Measurements from ENCODE around the gene GUSB.
"Not testable (repeated sequence)": the region's sequence is repeated elsewhere in the genome, so short reads cannot be mapped to it uniquely, and the experiment has no call there.

Gene GUSB

DNA sequence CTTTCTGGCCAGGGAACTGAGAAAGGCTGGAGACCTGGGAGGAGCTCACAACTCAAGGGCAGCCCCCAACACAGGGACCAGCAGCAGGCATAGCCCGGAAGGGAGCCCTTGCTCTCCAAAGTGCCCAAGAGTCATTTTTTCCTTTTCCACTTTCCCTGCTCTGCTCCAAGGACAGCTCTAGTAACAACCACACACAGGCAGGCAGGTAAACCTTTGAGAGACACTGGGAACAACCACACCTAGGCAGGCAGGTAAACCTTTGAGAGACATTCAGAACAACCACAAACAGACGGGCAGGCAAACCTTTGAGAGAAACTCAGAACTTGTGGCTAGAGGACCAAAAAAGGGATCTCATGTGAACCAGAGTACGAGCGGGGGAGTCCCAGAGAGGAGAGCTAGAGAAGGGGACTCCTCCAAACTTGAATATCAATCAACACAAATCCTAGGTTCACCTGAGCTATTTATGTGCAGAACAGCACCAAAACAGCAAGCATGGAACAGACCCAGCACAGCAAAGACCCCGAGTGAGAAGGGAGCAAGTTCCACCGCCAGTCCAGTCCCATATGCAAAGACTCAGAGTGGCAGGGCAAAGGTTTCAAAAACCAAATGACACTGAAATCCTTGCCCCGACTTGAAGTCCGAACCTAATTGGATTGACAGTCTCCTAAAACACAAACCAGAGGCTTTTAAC, 33.6 kb upstream of the GUSB start:
- no peak for DNase-seq
- Histone ChIP-seq H3K4me3 (ENCODE audit: low read length) (no peak overlapping the region), H3K4me2 (ENCODE audit: low read depth, low read length) (no peak overlapping the region), H3K9me2 (replicated peaks; ENCODE audit: insufficient read depth, low read length) (no peaks in the 10 kb centered on the region), H3K27me3 (replicated peaks; ENCODE audit: insufficient read depth, low read length) (no peaks in the 10 kb centered on the region), H3K27ac (ENCODE audit: low read length) (no peak overlapping the region), H3F3A (ENCODE audit: insufficient read depth, low read length) (no peaks in the 10 kb centered on the region), H3K4me1 (ENCODE audit: low read length) (no peaks in the 10 kb centered on the region), H4K20me1 (ENCODE audit: insufficient read depth, low read length) (no peaks in the 10 kb centered on the region), H3K79me2 (ENCODE audit: low read length) (no peaks in the 10 kb centered on the region), H3K36me3 (replicated peaks; ENCODE audit: insufficient read depth, low read length) (no peaks in the 10 kb centered on the region), H2AFZ (ENCODE audit: low read length) (no peak overlapping the region), H3K9me3 (replicated peaks; ENCODE audit: insufficient read depth, low read length) (no peaks in the 10 kb centered on the region), H3K9ac (ENCODE audit: low read length) (no peak overlapping the region)
- no peak for TF ChIP-seq EZH2 (optimal IDR thresholded peaks at IDR 0.05; ENCODE audit: low read depth, low read length)
- TF ChIP-seq, protein P1, sequence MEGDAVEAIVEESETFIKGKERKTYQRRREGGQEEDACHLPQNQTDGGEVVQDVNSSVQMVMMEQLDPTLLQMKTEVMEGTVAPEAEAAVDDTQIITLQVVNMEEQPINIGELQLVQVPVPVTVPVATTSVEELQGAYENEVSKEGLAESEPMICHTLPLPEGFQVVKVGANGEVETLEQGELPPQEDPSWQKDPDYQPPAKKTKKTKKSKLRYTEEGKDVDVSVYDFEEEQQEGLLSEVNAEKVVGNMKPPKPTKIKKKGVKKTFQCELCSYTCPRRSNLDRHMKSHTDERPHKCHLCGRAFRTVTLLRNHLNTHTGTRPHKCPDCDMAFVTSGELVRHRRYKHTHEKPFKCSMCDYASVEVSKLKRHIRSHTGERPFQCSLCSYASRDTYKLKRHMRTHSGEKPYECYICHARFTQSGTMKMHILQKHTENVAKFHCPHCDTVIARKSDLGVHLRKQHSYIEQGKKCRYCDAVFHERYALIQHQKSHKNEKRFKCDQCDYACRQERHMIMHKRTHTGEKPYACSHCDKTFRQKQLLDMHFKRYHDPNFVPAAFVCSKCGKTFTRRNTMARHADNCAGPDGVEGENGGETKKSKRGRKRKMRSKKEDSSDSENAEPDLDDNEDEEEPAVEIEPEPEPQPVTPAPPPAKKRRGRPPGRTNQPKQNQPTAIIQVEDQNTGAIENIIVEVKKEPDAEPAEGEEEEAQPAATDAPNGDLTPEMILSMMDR (IDR thresholded peaks at IDR 0.05; ENCODE audit: low read length) = no peak
- no peak for TF ChIP-seq EZH2phosphoT487 (IDR thresholded peaks at IDR 0.05; ENCODE audit: low read length)

DNA sequence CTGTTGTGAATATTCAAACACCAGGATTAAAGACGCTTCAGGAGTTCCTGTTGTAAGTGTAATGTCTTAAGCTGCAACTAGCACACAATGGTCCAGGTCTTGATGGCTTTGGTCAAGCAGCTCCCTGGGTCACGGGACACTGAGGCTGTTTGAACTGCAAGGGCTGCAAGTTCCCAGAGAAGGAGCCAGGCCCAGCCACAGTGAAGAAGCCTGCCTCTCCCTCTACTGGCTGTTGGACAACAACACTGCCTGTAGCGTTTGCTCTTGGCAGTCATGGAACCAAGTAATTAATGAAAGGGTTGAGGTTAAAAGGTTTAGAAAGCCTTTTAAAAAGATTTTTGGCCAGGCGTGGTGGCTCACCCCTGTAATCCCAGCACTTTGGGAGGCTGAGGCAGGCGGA, 31.9 kb upstream of the GUSB start:
- H3K4me2 ChIP-seq (ENCODE audit: low read depth, low read length) = no peak overlapping the region
- TF ChIP-seq, protein P1 (IDR thresholded peaks at IDR 0.05; ENCODE audit: low read length) = no peak
- TF ChIP-seq EZH2 (optimal IDR thresholded peaks at IDR 0.05; ENCODE audit: low read depth, low read length) (no peak), EZH2phosphoT487 (IDR thresholded peaks at IDR 0.05; ENCODE audit: low read length) (no peak)

DNA sequence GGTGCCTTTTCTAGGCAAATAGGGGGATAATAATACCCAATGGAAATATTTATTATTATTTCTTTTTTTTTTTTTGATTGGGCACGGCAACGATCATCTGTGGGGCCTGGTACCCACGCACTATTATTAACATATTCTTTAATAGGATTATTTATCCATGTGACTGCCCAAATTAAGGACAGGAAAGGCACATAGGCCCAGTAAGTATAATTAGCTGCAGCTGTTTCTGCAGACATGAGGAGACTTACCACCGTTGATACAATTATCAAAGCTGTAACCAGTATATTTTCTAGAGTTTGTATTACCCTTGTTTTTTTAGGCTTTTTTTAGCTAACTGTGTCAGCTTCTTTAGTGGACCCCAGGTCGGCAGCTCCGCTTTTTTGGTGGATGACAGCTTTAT, 25.2 kb upstream of the GUSB start:
- Histone ChIP-seq H3K9me2 (replicated peaks; ENCODE audit: insufficient read depth, low read length) (no peaks in the 10 kb centered on the region), H3K9me3 (replicated peaks; ENCODE audit: insufficient read depth, low read length) (no peaks in the 10 kb centered on the region), H3K27ac (ENCODE audit: low read length) (no peak overlapping the region), H3F3A (ENCODE audit: insufficient read depth, low read length) (no peaks in the 10 kb centered on the region), H3K27me3 (replicated peaks; ENCODE audit: insufficient read depth, low read length) (no peaks in the 10 kb centered on the region), H3K9ac (ENCODE audit: low read length) (no peak overlapping the region), H2AFZ (ENCODE audit: low read length) (no peak overlapping the region), H3K4me3 (ENCODE audit: low read length) (no peak overlapping the region), H3K36me3 (replicated peaks; ENCODE audit: insufficient read depth, low read length) (no peaks in the 10 kb centered on the region), H3K79me2 (ENCODE audit: low read length) (no peaks in the 10 kb centered on the region), H4K20me1 (ENCODE audit: insufficient read depth, low read length) (no peaks in the 10 kb centered on the region), H3K4me1 (ENCODE audit: low read length) (no peaks in the 10 kb centered on the region), H3K4me2 (ENCODE audit: low read depth, low read length) (no peak overlapping the region)
- no peak for DNase-seq
- TF ChIP-seq, protein P1 (IDR thresholded peaks at IDR 0.05; ENCODE audit: low read length) = no peak
- no peak for TF ChIP-seq EZH2 (optimal IDR thresholded peaks at IDR 0.05; ENCODE audit: low read depth, low read length)

More for the DNA sequence above, 31.9 kb upstream of the GUSB start:
- Histone ChIP-seq H3K27me3 (replicated peaks; ENCODE audit: insufficient read depth, low read length) (no peaks in the 10 kb centered on the region), H3K9me3 (replicated peaks; ENCODE audit: insufficient read depth, low read length) (no peaks in the 10 kb centered on the region), H3K36me3 (replicated peaks; ENCODE audit: insufficient read depth, low read length) (no peaks in the 10 kb centered on the region), H3K27ac (ENCODE audit: low read length) (no peak overlapping the region), H2AFZ (ENCODE audit: low read length) (no peak overlapping the region), H3K9ac (ENCODE audit: low read length) (no peak overlapping the region), H3K9me2 (replicated peaks; ENCODE audit: insufficient read depth, low read length) (no peaks in the 10 kb centered on the region), H3K79me2 (ENCODE audit: low read length) (no peaks in the 10 kb centered on the region), H3K4me1 (ENCODE audit: low read length) (no peaks in the 10 kb centered on the region), H3F3A (ENCODE audit: insufficient read depth, low read length) (no peaks in the 10 kb centered on the region), H4K20me1 (ENCODE audit: insufficient read depth, low read length) (no peaks in the 10 kb centered on the region), H3K4me3 (ENCODE audit: low read length) (no peak overlapping the region)
- no peak for DNase-seq

DNA sequence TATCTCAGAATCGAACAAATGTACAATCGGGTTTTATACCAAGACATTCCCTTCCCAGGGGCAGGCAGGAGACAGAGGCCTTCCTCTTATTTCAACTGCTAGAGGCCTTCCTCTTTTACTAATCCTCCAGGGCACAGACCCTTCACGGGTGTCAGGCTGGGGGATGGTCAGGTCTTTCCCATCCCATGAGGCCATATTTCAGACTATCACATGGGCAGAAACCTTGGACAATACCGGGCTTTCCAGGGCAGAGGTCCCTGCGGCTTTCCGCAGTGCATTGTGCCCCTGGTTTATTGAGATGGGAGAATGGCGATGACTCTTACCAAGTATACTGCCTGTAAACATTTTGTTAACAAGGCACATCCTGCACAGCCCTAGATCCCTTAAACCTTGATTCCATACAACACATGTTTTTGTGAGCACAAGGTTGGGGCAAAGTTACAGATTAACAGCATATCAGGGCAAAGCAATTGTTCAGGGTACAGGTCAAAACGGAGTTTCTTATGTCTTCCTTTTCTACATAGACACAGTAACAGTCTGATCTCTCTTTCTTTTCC, 23.2 kb upstream of the GUSB start:
- not testable (repeated sequence) for H3K4me1 ChIP-seq (ENCODE audit: low read length); H3K27ac ChIP-seq (ENCODE audit: low read length); DNase-seq; H3K4me3 ChIP-seq (ENCODE audit: low read length); H3K4me2 ChIP-seq (ENCODE audit: low read depth, low read length); H2AFZ ChIP-seq (ENCODE audit: low read length); H3K9me3 ChIP-seq (replicated peaks; ENCODE audit: insufficient read depth, low read length); H3K79me2 ChIP-seq (ENCODE audit: low read length); H3K36me3 ChIP-seq (replicated peaks; ENCODE audit: insufficient read depth, low read length); H3F3A ChIP-seq (ENCODE audit: insufficient read depth, low read length); H3K27me3 ChIP-seq (replicated peaks; ENCODE audit: insufficient read depth, low read length); H4K20me1 ChIP-seq (ENCODE audit: insufficient read depth, low read length); H3K9me2 ChIP-seq (replicated peaks; ENCODE audit: insufficient read depth, low read length); H3K9ac ChIP-seq (ENCODE audit: low read length)

DNA sequence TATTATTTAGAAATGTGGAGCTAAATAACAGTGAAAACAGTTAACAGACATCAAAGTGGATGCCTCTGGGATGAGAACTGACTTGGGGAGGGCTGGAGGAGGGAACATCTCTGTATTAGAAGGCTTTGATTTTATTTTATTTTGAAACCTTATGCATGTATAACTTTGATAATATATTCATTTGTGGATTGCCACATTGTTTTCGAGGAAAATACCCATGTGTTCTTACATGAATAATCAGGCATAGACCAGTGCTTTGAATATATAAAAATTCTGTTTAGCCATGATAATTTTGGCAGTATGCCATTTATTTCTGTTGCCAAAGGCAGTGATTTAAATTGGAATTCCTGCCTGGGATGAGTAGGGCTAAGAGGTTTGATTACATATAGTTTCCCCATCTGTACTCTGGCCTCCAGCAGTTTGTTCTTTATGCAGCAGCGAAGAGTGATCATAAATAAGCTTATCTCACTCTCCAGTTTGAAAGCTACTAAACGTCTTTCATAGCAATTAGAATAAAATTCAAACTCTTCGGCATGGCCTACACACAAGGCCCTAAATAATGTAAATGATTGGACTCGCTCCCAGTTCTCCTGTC, 18.9 kb upstream of the GUSB start:
- H3K79me2 ChIP-seq (ENCODE audit: low read length) = not testable (repeated sequence)

More for the DNA sequence above, 18.9 kb upstream of the GUSB start:
- H3K9me2 ChIP-seq (replicated peaks; ENCODE audit: insufficient read depth, low read length); H3K36me3 ChIP-seq (replicated peaks; ENCODE audit: insufficient read depth, low read length); H3K4me3 ChIP-seq (ENCODE audit: low read length); H3K9me3 ChIP-seq (replicated peaks; ENCODE audit: insufficient read depth, low read length); H3K4me1 ChIP-seq (ENCODE audit: low read length); H3K4me2 ChIP-seq (ENCODE audit: low read depth, low read length); DNase-seq; H3K9ac ChIP-seq (ENCODE audit: low read length); H3F3A ChIP-seq (ENCODE audit: insufficient read depth, low read length); H3K27ac ChIP-seq (ENCODE audit: low read length); H3K27me3 ChIP-seq (replicated peaks; ENCODE audit: insufficient read depth, low read length); H2AFZ ChIP-seq (ENCODE audit: low read length); H4K20me1 ChIP-seq (ENCODE audit: insufficient read depth, low read length): not testable (repeated sequence)
